Heart right ventricle (tissue), 16 donors: ENCODE measurements around the gene RAET1L. TPM values are rescaled to one million over a fixed set of nuclear protein-coding genes. Genes with fewer than 3 reads are reported as not detected.
"Not testable (repeated sequence)": the region's sequence is repeated elsewhere in the genome, so short reads cannot be mapped to it uniquely, and the experiment has no call there.

ENCODE experiments used
- ATAC-seq, 8 donors: fragments of 200-7000 bp; cut with Tn5 transposase; one replicate each; pipeline ENCODE4 v1.9.1; 2020; ENCODE audit warnings: mild to moderate bottlenecking in 8 of 8, moderate library complexity in 8 of 8, moderate number of reproducible peaks in 1 of 8
- DNase-seq, 2 donors: peaks; one replicate each; pipeline ENCODE4 v3.0.0-alpha.2; 2020
- H3K27ac ChIP-seq, 10 donors: fragments of 200-600 bp; sonication (generic) in 2 of 10; one replicate each; pipeline versions ENCODE4 v1.5.0 to v1.8.0; 2020 to 2022; ENCODE audit warnings: mild to moderate bottlenecking in 3 of 10
- H3K27me3 ChIP-seq, 7 donors: fragments of 200-600 bp; one replicate each; pipeline ENCODE4 v1.8.0; 2021 to 2022; ENCODE audit warnings: mild to moderate bottlenecking in 2 of 7
- H3K36me3 ChIP-seq, 9 donors: fragments of 200-600 bp; sonication (generic) in 1 of 9; one replicate each; pipeline versions ENCODE4 v1.5.0 to v1.8.0; 2020 to 2022; ENCODE audit warnings: mild to moderate bottlenecking in 2 of 9
- H3K4me1 ChIP-seq, 9 donors: fragments of 200-600 bp; sonication (generic) in 1 of 9; one replicate each; pipeline versions ENCODE4 v1.5.0 to v1.8.0; 2020 to 2022; ENCODE audit warnings: mild to moderate bottlenecking in 4 of 9
- H3K4me3 ChIP-seq, 10 donors: fragments of 200-600 bp; sonication (generic) in 2 of 10; one replicate each; pipeline versions ENCODE4 v1.5.0 to v1.8.0; 2020 to 2022; ENCODE audit warnings: mild to moderate bottlenecking in 7 of 10, moderate library complexity in 2 of 10
- H3K9me3 ChIP-seq, 11 donors: fragments of 200-600 bp in 10 of 11; sonication (generic) in 2 of 11; one replicate each; pipeline versions ENCODE4 v1.5.0 to v1.8.0; 2013 to 2022; ENCODE audit warnings: mild to moderate bottlenecking in 2 of 11, control low read depth in 1 of 11, moderate library complexity in 1 of 11
- WGBS, 2 donors: extraction: QIAGEN DNeasy Blood & Tissue Kit; methylation state at CpG; one replicate each; pipeline ENCODE4 v1.1.7; 2013; ENCODE audit warnings: inconsistent platforms in 1 of 2; 5-methylcytosine and 5-hydroxymethylcytosine counted together
- intact Hi-C, 10 donors: fragments of 100-400 bp; cut with DNase I; formaldehyde crosslinking; loops; one replicate each; pipeline versions ENCODE4 v1.11.1 to v1.14.2; 2022
- long read RNA-seq, 3 donors: library from polyadenylated mRNA; unstranded; transcript quantifications; one replicate each; pipeline ENCODE4 v2.0.0, GENCODE V29; 2020 to 2021
- polyA plus RNA-seq, 2 donors: library from polyadenylated mRNA; stranded (reverse); fragments of 200-250 nt; gene quantifications; one replicate each; pipeline ENCODE4 v1.2.3, GENCODE V29; 2013
- total RNA-seq, 10 donors: library from RNA; stranded (reverse); fragmentation: NEBNext Ultra II Directional in 3 of 10; extraction: Animal tissue kit (Norgen Biotek cat#: 25700) in 3 of 10; gene quantifications; one replicate each; pipeline versions ENCODE4 v1.2.1 to v1.2.4, GENCODE V29; 2021 to 2023
- TF ChIP-seq, protein P1 (sequence below), 9 donors: fragments of 200-600 bp; sonication (generic) in 2 of 9; IDR thresholded peaks; one replicate each; pipeline versions ENCODE4 v1.5.0 to v1.8.0; 2021 to 2022; ENCODE audit warnings: antibody characterized with exemption in 9 of 9, mild to moderate bottlenecking in 5 of 9, moderate library complexity in 1 of 9
- donor health status: Arrhythmogenic right ventricular cardiomyopathy.
- donor health status: ischemic (EF 13 %, LVEDD 7.1; RV severe dilation, severe dysfunction).
- donor health status: healthy with polysubstance abuse.
- donor health status: DM: no; HTN: yes; CAD: no.
- donor health status: DM: no; HTN: no; CAD: no.
- donor health status: ischemic (EF 25% LVEDD 6.9; RV normal size, moderate dysfunction).
- donor health status: ischemic (EF 25% LVEDD 5.7; RV mildly dilated, moderate dysfunction).
- donor health status: healthy.
- donor health status: DM: yes; HTN: yes; CAD: no.
- donor health status: Ischemic cardiomyopathy.
- donor health status: ischemic (EF 35%, LVEDD 5.7; RV mildly dilated, moderate dysfunction).
- donor health status: nonischemic (EF 11% LVEDD 7.7; RV severe dilation, severe dysfunction).
- donor health status: DM: yes; HTN: yes; CAD: no.
- donor health status: PGD.
- donor health status: ischemic (EF 29% LVEDD 5.4; RV normal size, mild dysfunction).
- donor health status: nonischemic (EF 23%, LVEDD 6.1; RV moderate dilation, normal function).

Gene RAET1L, protein sequence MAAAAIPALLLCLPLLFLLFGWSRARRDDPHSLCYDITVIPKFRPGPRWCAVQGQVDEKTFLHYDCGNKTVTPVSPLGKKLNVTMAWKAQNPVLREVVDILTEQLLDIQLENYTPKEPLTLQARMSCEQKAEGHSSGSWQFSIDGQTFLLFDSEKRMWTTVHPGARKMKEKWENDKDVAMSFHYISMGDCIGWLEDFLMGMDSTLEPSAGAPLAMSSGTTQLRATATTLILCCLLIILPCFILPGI
- total RNA-seq: not detected
- under 1 TPM in 1 of 2 donors, not detected in 1; 0.03 TPM for polyA plus RNA-seq
- long read RNA-seq, donor 1: 0 reads
- long read RNA-seq, donor 2: 0 reads
- long read RNA-seq, donor 3: 0 reads

DNA sequence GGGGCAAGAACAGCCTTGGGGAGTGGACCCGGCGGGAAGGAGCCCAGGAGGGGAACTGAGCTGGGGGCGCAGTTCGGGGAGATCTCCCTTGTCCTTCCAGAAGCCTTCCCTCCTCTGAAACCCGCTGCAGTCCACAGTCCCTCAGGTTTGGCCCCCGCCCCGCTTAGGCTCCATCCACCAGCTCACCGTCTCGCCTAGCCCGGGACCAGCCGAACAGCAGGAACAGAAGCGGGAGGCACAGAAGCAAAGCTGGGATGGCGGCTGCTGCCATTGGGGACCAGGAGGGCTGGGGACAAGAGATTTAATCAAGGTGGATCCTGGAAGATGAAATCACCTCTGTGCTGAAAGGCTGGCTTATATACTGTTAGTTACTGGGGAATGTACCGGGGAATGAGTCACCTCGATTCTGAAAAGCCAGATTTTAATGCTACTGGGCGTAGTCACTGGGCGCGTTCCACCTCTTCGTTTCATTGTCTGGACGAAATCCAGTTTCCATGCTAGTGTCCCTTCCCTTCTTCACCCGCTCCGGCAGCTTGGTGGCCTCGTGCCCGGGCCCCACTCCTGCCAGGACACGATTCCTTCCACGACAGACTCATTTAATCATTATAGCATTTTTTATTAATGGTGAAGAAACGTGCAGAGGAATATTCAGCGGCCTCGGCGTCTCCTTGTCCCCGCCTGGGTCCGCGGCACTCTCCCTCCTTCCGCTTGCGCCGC lies at the start of gene RAET1L:
RAET1L (minus strand) TSS at position 332 of the 717 bp plus-strand sequence; CDS start at position 271, 61 bp downstream.
- H3K27ac ChIP-seq: no peak within 1 kb of the TSS
- WGBS, 2 donors: 3% methylated on average over 36 of the region's 36 CpGs
- ATAC-seq (peak in 6 of 8 donors; percentile 40 to 77 (median 54)), DNase-seq (peak; percentile 25 to 41)
- peak within 1 kb of the TSS in 9 of 10 donors; percentile 10 to 39 (median 30) for H3K4me3 ChIP-seq
- intact Hi-C loops: loop anchor here in 1 of 10 donors (10.0 kb wide), 1 partner anchor 201 kb away; no protein-coding TSS in a partner anchor
- no peaks in the 10 kb centered on the region for H3K36me3 ChIP-seq
- H3K27me3 ChIP-seq: peaks cover 0 to 66% (median 51%) of the 10 kb centered on the region in 7 donors
- TF ChIP-seq, protein P1, sequence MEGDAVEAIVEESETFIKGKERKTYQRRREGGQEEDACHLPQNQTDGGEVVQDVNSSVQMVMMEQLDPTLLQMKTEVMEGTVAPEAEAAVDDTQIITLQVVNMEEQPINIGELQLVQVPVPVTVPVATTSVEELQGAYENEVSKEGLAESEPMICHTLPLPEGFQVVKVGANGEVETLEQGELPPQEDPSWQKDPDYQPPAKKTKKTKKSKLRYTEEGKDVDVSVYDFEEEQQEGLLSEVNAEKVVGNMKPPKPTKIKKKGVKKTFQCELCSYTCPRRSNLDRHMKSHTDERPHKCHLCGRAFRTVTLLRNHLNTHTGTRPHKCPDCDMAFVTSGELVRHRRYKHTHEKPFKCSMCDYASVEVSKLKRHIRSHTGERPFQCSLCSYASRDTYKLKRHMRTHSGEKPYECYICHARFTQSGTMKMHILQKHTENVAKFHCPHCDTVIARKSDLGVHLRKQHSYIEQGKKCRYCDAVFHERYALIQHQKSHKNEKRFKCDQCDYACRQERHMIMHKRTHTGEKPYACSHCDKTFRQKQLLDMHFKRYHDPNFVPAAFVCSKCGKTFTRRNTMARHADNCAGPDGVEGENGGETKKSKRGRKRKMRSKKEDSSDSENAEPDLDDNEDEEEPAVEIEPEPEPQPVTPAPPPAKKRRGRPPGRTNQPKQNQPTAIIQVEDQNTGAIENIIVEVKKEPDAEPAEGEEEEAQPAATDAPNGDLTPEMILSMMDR (IDR thresholded peaks at IDR 0.05): no peak
- no peaks in the 10 kb centered on the region for H3K9me3 ChIP-seq
- H3K4me1 ChIP-seq: peaks cover 0 to 14% (median 11%) of the 10 kb centered on the region in 9 donors

GRCh38 chr6:150075034-150075421 lies 49.7 kb upstream of the RAET1L start:
- Histone ChIP-seq H3K27me3 (peaks cover 0 to 17% (median 0%) of the 10 kb centered on the region in 7 donors), H3K4me3 (no peak overlapping the region), H3K36me3 (no peaks in the 10 kb centered on the region), H3K27ac (no peak overlapping the region), H3K9me3 (no peaks in the 10 kb centered on the region), H3K4me1 (peaks cover 0 to 4% (median 0%) of the 10 kb centered on the region in 9 donors)
- intact Hi-C loops: loop anchor here in 4 of 10 donors (5.0 to 10.0 kb wide), 3 partner anchors 317 to 750 kb away; no protein-coding TSS in a partner anchor
- TF ChIP-seq, protein P1 (IDR thresholded peaks at IDR 0.05): no peak
- ATAC-seq (no peak), DNase-seq (no peak)
- WGBS, 2 donors: 69 to 80% methylated on average over 2 of the region's 2 CpGs

DNA sequence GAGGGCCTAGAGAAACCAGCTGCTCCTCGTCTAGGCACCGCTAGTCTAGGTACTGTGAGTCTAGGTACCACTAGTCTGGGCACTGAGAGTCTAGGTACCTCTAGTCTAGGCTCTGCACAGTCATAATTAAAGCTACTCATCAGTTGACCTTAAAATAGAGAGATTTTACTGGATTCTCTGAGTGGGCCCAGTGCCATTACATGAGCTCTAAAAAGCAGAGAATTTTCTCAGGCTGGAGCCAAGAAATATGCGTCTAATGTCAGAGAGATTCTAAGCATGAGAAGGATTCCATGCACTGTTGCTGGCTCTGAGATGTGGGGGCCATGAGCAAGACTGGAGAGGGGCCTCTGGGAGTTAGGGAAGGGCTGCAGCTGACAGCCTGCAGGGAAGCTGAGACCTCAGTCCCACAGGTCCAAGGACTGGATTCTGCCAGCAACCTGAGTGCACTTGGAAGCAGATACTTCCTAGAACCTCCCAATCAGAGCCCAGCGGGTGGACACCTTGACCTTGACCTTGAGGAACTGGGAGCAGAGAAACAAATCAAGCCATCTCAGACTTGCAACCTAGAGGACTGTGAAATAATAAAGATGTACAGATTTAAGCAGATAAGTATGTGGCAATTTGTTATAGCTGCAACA lies 49.2 kb upstream of the RAET1L start:
- intact Hi-C loops: loop anchor here in 4 of 10 donors (5.0 to 10.0 kb wide), 3 partner anchors 318 to 750 kb away; no protein-coding TSS in a partner anchor
- WGBS, 2 donors: 73 to 82% methylated on average over 4 of the region's 4 CpGs
- peaks cover 0 to 14% (median 0%) of the 10 kb centered on the region in 7 donors for H3K27me3 ChIP-seq
- not testable (repeated sequence) for H3K4me1 ChIP-seq, H3K4me3 ChIP-seq, H3K9me3 ChIP-seq, ATAC-seq, H3K36me3 ChIP-seq, H3K27ac ChIP-seq, DNase-seq

- intact Hi-C loops: loop anchor here in 3 of 10 donors (10.0 kb wide), 2 partner anchors 743 to 753 kb away; no protein-coding TSS in a partner anchor
- TF ChIP-seq, protein P1 (IDR thresholded peaks at IDR 0.05): no peak
- no peak for ATAC-seq
- WGBS, 2 donors: 63 to 65% methylated on average over 8 of the region's 8 CpGs
- Histone ChIP-seq H3K36me3 (no peaks in the 10 kb centered on the region), H3K27me3 (peaks cover 0 to 17% (median 0%) of the 10 kb centered on the region in 7 donors), H3K4me1 (peaks cover 0 to 16% (median 7%) of the 10 kb centered on the region in 9 donors), H3K4me3 (no peak overlapping the region), H3K9me3 (no peaks in the 10 kb centered on the region), H3K27ac (no peak overlapping the region)
- peak in 1 of 2 donors; percentile 30 for DNase-seq
These were observed 46.9 kb upstream of the RAET1L start for GRCh38 chr6:150072201-150072600.
